ENCODE data around the gene EOGT. TPM values are rescaled to one million over a fixed set of nuclear protein-coding genes. Genes with fewer than 3 reads are reported as not detected.

EOGT gene
- total RNA-seq, 2 donors from 2014 or later: 59.2 to 60.3 TPM

- Histone ChIP-seq H3K9me3 (no peaks in the 10 kb centered on the region), H3K4me1 (no peaks in the 10 kb centered on the region), H3K27ac (no peak overlapping the region), H3K27me3 (no peaks in the 10 kb centered on the region), H3K4me3 (no peak overlapping the region), H3K36me3 (no peaks in the 10 kb centered on the region)
- no peak for DNase-seq (ENCODE audit: low spot score)
- TF ChIP-seq, protein P1, sequence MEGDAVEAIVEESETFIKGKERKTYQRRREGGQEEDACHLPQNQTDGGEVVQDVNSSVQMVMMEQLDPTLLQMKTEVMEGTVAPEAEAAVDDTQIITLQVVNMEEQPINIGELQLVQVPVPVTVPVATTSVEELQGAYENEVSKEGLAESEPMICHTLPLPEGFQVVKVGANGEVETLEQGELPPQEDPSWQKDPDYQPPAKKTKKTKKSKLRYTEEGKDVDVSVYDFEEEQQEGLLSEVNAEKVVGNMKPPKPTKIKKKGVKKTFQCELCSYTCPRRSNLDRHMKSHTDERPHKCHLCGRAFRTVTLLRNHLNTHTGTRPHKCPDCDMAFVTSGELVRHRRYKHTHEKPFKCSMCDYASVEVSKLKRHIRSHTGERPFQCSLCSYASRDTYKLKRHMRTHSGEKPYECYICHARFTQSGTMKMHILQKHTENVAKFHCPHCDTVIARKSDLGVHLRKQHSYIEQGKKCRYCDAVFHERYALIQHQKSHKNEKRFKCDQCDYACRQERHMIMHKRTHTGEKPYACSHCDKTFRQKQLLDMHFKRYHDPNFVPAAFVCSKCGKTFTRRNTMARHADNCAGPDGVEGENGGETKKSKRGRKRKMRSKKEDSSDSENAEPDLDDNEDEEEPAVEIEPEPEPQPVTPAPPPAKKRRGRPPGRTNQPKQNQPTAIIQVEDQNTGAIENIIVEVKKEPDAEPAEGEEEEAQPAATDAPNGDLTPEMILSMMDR (IDR thresholded peaks at IDR 0.05): no peak
Observed at GRCh38 chr3:68953816-68954444, 59.6 kb downstream of the EOGT start.

DNA sequence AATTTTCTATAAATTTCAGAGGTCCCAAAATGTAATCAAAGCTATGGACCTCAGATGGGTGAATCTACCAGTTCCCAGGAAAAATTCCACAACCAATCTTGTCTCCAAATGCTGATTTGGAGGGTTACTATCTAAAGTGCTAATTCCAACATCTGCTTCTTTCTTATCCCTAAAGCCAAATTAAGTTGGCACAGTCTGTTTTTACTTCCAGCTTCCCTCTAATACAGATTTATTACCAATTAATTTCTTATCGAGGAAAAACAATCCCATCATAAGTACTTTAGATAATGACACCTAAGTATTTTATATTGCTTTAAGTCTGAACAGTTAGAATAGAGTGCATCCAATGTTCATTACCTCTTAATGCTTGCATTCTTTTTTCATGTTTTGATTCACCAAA, 68.3 kb downstream of the EOGT start:
- Histone ChIP-seq H3K4me1 (no peaks in the 10 kb centered on the region), H3K9me3 (no peaks in the 10 kb centered on the region), H3K36me3 (no peaks in the 10 kb centered on the region), H3K4me3 (no peak overlapping the region), H3K27me3 (no peaks in the 10 kb centered on the region), H3K27ac (no peak overlapping the region)
- no peak for DNase-seq (ENCODE audit: low spot score)
- TF ChIP-seq, protein P1 (IDR thresholded peaks at IDR 0.05): no peak

GRCh38 chr3:68943753-68944500, 69.6 kb downstream of the EOGT start:
- TF ChIP-seq, protein P1 (IDR thresholded peaks at IDR 0.05): no peak
- no peaks in the 10 kb centered on the region for H3K36me3 ChIP-seq
- H3K27me3 ChIP-seq: no peaks in the 10 kb centered on the region
- DNase-seq (ENCODE audit: low spot score): no peak
- H3K27ac ChIP-seq: no peak overlapping the region
- H3K4me1 ChIP-seq: no peaks in the 10 kb centered on the region
- H3K4me3 ChIP-seq: no peak overlapping the region
- H3K9me3 ChIP-seq: no peaks in the 10 kb centered on the region

DNA sequence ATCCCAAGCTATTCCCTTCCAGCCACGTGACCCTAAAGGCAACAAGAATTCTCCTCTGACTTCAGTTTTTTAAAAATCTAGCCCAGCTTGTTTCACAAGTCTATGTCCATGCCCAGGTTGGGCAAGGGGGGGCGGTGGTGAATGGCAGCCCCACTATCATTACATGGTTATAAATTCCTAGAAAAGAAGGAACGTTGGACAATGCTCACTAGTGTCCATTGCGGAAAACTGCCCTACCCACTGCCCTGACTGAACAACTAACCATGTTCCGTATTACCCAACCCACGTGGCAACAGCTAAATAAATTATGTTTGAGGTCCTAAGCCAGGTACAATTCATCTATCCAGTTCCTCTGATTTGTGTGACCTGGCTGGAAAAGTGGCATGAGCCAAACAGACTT, 72.4 kb downstream of the EOGT start:
- Histone ChIP-seq H3K27me3 (no peaks in the 10 kb centered on the region), H3K27ac (no peak overlapping the region), H3K4me3 (no peak overlapping the region), H3K9me3 (no peaks in the 10 kb centered on the region), H3K4me1 (no peaks in the 10 kb centered on the region), H3K36me3 (no peaks in the 10 kb centered on the region)
- DNase-seq (ENCODE audit: low spot score): no peak
- TF ChIP-seq, protein P1 (IDR thresholded peaks at IDR 0.05): no peak

DNA sequence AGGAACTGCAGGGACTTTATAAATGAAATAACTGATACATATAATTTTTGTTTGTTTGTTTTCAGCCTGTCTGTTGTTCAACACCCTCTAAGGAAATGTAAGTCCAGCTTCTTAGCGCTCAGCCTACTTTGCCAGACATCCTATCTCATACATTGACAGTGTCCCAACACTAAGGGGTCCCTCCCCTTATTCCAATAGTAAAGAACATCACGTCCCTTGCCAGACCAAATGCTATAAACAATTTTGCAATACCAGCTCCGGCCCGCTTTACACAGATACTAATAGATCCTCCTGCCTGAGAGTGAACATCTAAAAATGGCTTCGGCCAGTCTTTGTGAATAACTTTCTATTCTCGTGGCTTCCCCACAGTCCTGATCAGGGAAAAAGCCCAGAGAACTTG, 76.6 kb downstream of the EOGT start:
- Histone ChIP-seq H3K27ac (no peak overlapping the region), H3K9me3 (no peaks in the 10 kb centered on the region), H3K27me3 (peaks cover 0 to 8% of the 10 kb centered on the region in 2 donors)

More for the DNA sequence above, 76.6 kb downstream of the EOGT start:
- no peaks in the 10 kb centered on the region for H3K36me3 ChIP-seq
- TF ChIP-seq, protein P1 (IDR thresholded peaks at IDR 0.05): no peak
- DNase-seq (ENCODE audit: low spot score): no peak
- peaks cover 0 to 10% of the 10 kb centered on the region in 2 donors for H3K4me1 ChIP-seq
- H3K4me3 ChIP-seq: no peak overlapping the region
